OCI-LY7 (cell line): ENCODE results near the gene SUCLG1. TPM values are rescaled to one million over a fixed set of nuclear protein-coding genes. Genes with fewer than 3 reads are reported as not detected.
"Not testable (repeated sequence)": the region's sequence is repeated elsewhere in the genome, so short reads cannot be mapped to it uniquely, and the experiment has no call there.

Source experiments
- BruUV-seq: library from RNA; stranded (reverse); fragments of 400-500 nt; replicated peaks from 2 replicates; lab custom pipeline; 2021; lab: Mats Ljungman, UMichigan
- CTCF ChIA-PET: fragments of 300-600 bp; sonication (Branson Sonifier 250); formaldehyde crosslinking; loops from one replicate; lab custom pipeline; 2022; ENCODE audit warnings: antibody characterized with exemption; ENCODE audit not compliant: unreplicated experiment; lab: Charles Lee
- POLR2A ChIA-PET: fragments of 300-600 bp; sonication (Branson Sonifier 250); formaldehyde crosslinking; loops from one replicate; lab custom pipeline; 2022; ENCODE audit warnings: antibody characterized with exemption; lab: Charles Lee
- DNase-seq: peaks from one replicate; pipeline ENCODE4 v3.0.0-alpha.2; 2015; ENCODE audit warnings: low spot score
- H2AFZ ChIP-seq: fragments of 200-600 bp; sonication (generic), shearing (Covaris generic); 2 replicates; pipeline ENCODE4 v1.6.1; 2014; ENCODE audit warnings: mild to moderate bottlenecking, antibody characterized with exemption, low read length, moderate library complexity
- H3K27ac ChIP-seq: fragments of 200-600 bp; sonication (generic); 2 replicates; pipeline ENCODE4 v1.5.1; 2014; ENCODE audit warnings: mixed run types, low read depth, mild to moderate bottlenecking, moderate library complexity, low read length, inconsistent platforms; ENCODE audit not compliant: poor library complexity, severe bottlenecking
- H3K36me3 ChIP-seq: fragments of 200-600 bp; sonication (generic); 2 replicates; pipeline ENCODE4 v1.6.1; 2014; ENCODE audit warnings: mild to moderate bottlenecking, antibody characterized with exemption, low read length, moderate library complexity, mixed read lengths; ENCODE audit not compliant: insufficient read depth
- H3K4me1 ChIP-seq: fragments of 200-600 bp; sonication (generic); 2 replicates; pipeline ENCODE4 v1.5.1; 2014; ENCODE audit warnings: mild to moderate bottlenecking, low read length; ENCODE audit not compliant: insufficient read depth, poor library complexity, severe bottlenecking
- H3K4me2 ChIP-seq: fragments of 200-600 bp; sonication (generic); 2 replicates; pipeline ENCODE4 v1.6.1; 2014; ENCODE audit warnings: mild to moderate bottlenecking, low read length
- H3K4me3 ChIP-seq: fragments of 200-600 bp; sonication (generic); 2 replicates; pipeline ENCODE4 v1.5.1; 2014; ENCODE audit warnings: mild to moderate bottlenecking, low read depth, low read length; ENCODE audit not compliant: poor library complexity, severe bottlenecking
- H3K79me2 ChIP-seq: fragments of 200-600 bp; sonication (generic); 2 replicates; pipeline ENCODE4 v1.6.1; 2016; ENCODE audit warnings: low read depth, mild to moderate bottlenecking, low read length, moderate library complexity, mixed read lengths; ENCODE audit not compliant: insufficient read depth
- H3K9me2 ChIP-seq: fragments of 200-600 bp; sonication (generic); 2 replicates; pipeline ENCODE4 v1.6.1; 2016; ENCODE audit warnings: mild to moderate bottlenecking, low read length, mixed read lengths; ENCODE audit not compliant: insufficient read depth
- H3K9me3 ChIP-seq: fragments of 200-600 bp; sonication (generic); 2 replicates; pipeline ENCODE4 v1.6.1; 2014; ENCODE audit warnings: mild to moderate bottlenecking, mixed run types, low read length, mixed read lengths
- H4K20me1 ChIP-seq: fragments of 200-600 bp; sonication (generic); 2 replicates; pipeline ENCODE4 v1.6.1; 2014; ENCODE audit warnings: mild to moderate bottlenecking, antibody characterized with exemption, low read length, moderate library complexity, mixed read lengths; ENCODE audit not compliant: insufficient read depth
- CTCF ChIP-seq: fragments of 200-600 bp; sonication (generic); conservative IDR thresholded peaks from 2 replicates; pipeline ENCODE4 v1.5.1; 2014; ENCODE audit warnings: mild to moderate bottlenecking, antibody characterized with exemption, low read length, moderate library complexity, mixed read lengths
- EZH2phosphoT487 ChIP-seq: fragments of 200-600 bp; sonication (generic); IDR thresholded peaks from 2 replicates; pipeline ENCODE4 v1.6.1; 2018; ENCODE audit warnings: low read depth, borderline replicate concordance, mild to moderate bottlenecking, mixed run types, antibody characterized with exemption, low read length, moderate library complexity, mixed read lengths
- intact Hi-C: fragments of 100-400 bp; cut with micrococcal nuclease; formaldehyde crosslinking; loops from one replicate; pipeline ENCODE4 v1.10.0; 2022; ENCODE audit not compliant: unreplicated experiment
- total RNA-seq, 2 experiments: library from RNA; depleted of rRNA in 1 of 2; stranded (reverse); fragments of >200 nt in 1 of 2; shearing (Covaris generic) in 1 of 2; gene quantifications; 2 replicates each; pipeline ENCODE4 v1.2.3, GENCODE V29; 2014 to 2022

Gene SUCLG1
- total RNA-seq, 2 experiments from 2014 or later = 50.6 to 66.4 TPM

GRCh38 chr2:84472856-84473565 lies 13.9 kb upstream of the SUCLG1 start:
- CTCF ChIA-PET = no interaction called here
- no peaks in the 10 kb centered on the region for H4K20me1 ChIP-seq
- H3K4me1 ChIP-seq = no peaks in the 10 kb centered on the region
- TF ChIP-seq EZH2phosphoT487 = no peak
- TF ChIP-seq CTCF = no peak
- no peaks in the 10 kb centered on the region for H3K9me3 ChIP-seq
- H3K27ac ChIP-seq = no peak overlapping the region
- POLR2A ChIA-PET = no interaction called here
- H2AFZ ChIP-seq = no peak overlapping the region
- no peak overlapping the region for H3K4me2 ChIP-seq
- H3K9me2 ChIP-seq = no peaks in the 10 kb centered on the region
- intact Hi-C loops = no loop called here
- H3K36me3 ChIP-seq = no peaks in the 10 kb centered on the region
- no TSS peak for BruUV-seq
- no peak overlapping the region for H3K4me3 ChIP-seq
- no peaks in the 10 kb centered on the region for H3K79me2 ChIP-seq
- no peak for DNase-seq

GRCh38 chr2:84472423-84472822 lies 13.3 kb upstream of the SUCLG1 start:
- DNase-seq, H3K79me2 ChIP-seq, H3K36me3 ChIP-seq, H3K4me1 ChIP-seq, H4K20me1 ChIP-seq, H3K4me3 ChIP-seq, H3K27ac ChIP-seq, intact Hi-C loops, BruUV-seq, H3K4me2 ChIP-seq, H3K9me3 ChIP-seq, H2AFZ ChIP-seq, CTCF ChIA-PET, H3K9me2 ChIP-seq, POLR2A ChIA-PET: not testable (repeated sequence)

- no TSS peak for BruUV-seq
- POLR2A ChIA-PET = no interaction called here
- intact Hi-C loops = no loop called here
Measured at GRCh38 chr2:84467389-84467788, 8.3 kb upstream of the SUCLG1 start.

More at GRCh38 chr2:84467389-84467788, 8.3 kb upstream of the SUCLG1 start:
- CTCF ChIA-PET = no interaction called here
- TF ChIP-seq EZH2phosphoT487 (no peak), CTCF (no peak)
- Histone ChIP-seq H3K4me1 (no peaks in the 10 kb centered on the region), H3K4me2 (no peak overlapping the region), H2AFZ (no peak overlapping the region), H3K36me3 (no peaks in the 10 kb centered on the region), H3K79me2 (no peaks in the 10 kb centered on the region), H3K4me3 (no peak overlapping the region), H3K9me3 (peaks cover 21% of the 10 kb centered on the region; the same call in 1 of the 2 replicates), H3K27ac (no peak overlapping the region), H3K9me2 (no peaks in the 10 kb centered on the region), H4K20me1 (no peaks in the 10 kb centered on the region)
- no peak for DNase-seq
